GM12872 (cell line): ENCODE results near the gene ZNF358.

Experiments used
- CTCF ChIP-seq: IDR thresholded peaks from 3 replicates; pipeline ENCODE4 v1.5.1; 2011; ENCODE audit warnings: low read depth, mild to moderate bottlenecking, low read length, moderate library complexity; ENCODE audit not compliant: insufficient read depth

Gene ZNF358

DNA sequence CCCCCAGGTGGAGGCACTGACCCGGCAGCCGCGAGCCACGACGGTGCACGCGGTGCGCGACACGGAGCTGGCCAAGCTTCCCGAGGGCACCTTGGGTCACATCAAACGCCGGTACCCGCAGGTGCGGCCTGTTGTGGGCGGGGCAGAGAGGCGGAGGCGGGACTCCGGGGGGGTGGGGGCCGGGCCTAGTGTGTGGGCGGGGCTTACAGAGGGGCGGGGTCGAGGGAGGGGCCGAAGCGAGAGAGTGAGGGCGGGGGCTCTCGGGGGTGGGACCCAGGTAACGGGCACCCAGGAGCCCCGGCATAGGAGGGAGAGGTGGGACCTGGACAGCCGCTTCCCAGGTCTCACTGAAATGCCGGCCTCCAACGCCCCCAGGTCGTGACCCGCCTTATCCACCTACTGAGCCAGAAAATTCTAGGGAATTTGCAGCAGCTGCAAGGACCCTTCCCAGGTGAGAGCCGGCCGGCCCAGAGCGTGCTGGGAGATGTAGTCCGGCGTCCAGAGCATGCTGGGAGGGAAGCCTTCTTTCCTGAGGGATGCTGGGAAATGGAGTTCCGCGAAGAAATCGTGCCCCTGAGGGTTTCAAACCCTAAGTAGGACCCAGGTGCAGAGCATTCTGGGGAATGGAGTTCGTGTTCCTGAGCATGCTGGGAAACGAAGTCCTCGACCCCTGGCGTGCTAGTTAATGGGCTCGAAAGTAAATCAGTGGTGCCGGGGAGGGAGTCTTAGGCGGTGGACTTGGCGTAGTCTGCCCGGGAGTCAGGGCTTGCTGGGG lies 35.3 kb downstream of the ZNF358 start:
- TF ChIP-seq CTCF = no peak

- TF ChIP-seq CTCF = no peak
Measured at GRCh38 chr19:7552781-7553180, 36.9 kb downstream of the ZNF358 start.

DNA sequence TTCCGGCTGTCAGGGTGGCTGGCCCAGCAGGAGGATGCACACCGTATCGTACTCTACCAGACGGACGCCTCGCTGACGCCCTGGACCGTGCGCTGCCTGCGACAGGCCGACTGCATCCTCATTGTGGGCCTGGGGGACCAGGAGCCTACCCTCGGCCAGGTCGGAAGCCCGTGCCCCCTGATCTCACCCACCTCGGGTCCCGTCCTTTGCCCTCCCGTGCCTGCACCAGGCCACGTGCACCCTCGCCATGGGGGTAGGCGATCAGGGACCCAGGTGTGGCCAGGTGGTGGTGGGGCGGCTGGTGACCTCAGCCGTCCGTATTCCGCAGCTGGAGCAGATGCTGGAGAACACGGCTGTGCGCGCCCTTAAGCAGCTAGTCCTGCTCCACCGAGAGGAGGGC lies 38.7 kb downstream of the ZNF358 start:
- TF ChIP-seq CTCF = no peak

DNA sequence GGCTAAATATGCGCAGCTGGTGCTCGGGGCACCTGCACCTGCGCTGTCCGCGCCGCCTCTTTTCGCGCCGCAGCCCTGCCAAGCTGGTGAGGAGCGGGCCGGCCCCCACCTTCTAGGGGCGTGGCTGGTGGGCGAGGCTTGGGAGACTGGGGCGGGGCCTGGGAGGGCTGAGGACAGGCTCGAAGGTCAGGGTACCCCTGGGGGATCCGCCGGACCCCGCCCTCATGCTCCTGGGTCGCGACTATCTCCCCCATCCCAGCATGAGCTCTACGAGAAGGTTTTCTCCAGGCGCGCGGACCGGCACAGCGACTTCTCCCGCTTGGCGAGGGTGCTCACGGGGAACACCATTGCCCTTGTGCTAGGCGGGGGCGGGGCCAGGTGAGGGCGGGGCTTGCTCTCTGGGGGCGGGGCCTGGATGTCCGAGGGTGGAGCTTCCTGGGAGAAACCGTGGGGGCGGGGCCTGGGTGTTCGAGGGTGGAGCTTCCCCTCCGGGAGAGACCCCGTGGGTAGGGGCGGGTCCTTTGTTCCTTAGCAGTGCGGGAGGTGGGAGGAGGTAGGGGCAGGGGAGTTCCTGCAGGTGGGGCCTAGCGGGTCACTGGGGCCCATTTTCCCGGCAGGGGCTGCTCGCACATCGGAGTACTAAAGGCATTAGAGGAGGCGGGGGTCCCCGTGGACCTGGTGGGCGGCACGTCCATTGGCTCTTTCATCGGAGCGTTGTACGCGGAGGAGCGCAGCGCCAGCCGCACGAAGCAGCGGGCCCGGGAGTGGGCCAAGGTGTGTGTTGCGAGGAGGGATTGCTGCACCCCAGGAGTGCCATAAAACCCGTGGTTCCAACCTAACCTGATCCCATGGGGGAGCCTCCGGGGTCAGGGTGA lies 39.3 kb downstream of the ZNF358 start:
- TF ChIP-seq CTCF = no peak

GRCh38 chr19:7556696-7557315 lies 40.9 kb downstream of the ZNF358 start:
- no peak for TF ChIP-seq CTCF

DNA sequence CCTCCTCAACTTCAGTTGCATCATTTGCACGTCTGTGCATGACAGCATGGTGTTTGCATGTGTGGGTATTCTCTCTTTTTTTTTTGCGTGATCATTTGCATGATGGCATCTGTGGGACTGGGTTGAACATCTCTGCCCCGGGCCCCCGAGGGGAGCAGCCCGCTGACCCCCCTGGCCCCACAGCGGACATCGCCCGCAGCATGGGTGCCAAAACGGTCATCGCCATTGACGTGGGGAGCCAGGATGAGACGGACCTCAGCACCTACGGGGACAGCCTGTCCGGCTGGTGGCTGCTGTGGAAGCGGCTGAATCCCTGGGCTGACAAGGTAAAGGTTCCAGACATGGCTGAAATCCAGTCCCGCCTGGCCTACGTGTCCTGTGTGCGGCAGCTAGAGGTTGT lies 42.8 kb downstream of the ZNF358 start:
- TF ChIP-seq CTCF = no peak

DNA sequence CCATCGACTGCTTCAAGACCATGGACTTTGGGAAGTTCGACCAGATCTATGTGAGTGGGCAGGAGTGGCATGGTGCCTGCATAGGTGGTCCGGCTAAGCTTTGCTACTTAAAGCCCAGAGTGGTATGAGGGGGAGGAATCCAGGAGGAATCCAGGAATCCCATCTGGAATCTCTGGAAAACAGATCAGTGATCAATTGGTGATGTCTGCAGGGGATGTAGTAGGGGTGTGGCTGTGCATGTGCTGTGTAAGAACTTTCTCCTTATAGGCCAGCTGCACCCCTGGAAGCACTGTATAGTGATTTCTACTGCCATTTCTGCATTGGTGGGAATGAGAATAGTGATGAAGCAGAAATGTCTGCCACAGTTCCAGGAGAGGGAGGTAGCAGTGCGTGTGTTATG lies 43.2 kb downstream of the ZNF358 start:
- TF ChIP-seq CTCF = no peak
